AG04450 (cell line): ENCODE data around the gene SPP1. TPM values are rescaled to one million over a fixed set of nuclear protein-coding genes. Genes with fewer than 3 reads are reported as not detected.
"Not testable (repeated sequence)": the region's sequence is repeated elsewhere in the genome, so short reads cannot be mapped to it uniquely, and the experiment has no call there.

Experiments used
- CTCF ChIA-PET: fragments of 300-600, 350-600 bp; formaldehyde crosslinking; extraction: SDS; loops from one replicate; lab custom pipeline; 2022; ENCODE audit warnings: antibody characterized with exemption, inconsistent platforms; lab: Charles Lee
- POLR2A ChIA-PET: fragments of 350-600 bp; formaldehyde crosslinking; extraction: SDS; loops from one replicate; lab custom pipeline; 2021; ENCODE audit warnings: antibody characterized with exemption, inconsistent platforms; lab: Yijun Ruan, JAX
- DNase-seq: peaks from one replicate; pipeline ENCODE4 v3.0.0-alpha.2; 2011; ENCODE audit warnings: low read depth, low spot score
- H3K27ac ChIP-seq: one replicate; pipeline ENCODE4 v1.5.1; 2012; ENCODE audit warnings: low read depth, low read length, control low read depth
- H3K27me3 ChIP-seq: one replicate; pipeline ENCODE4 v1.6.0; 2012; ENCODE audit warnings: low read length; ENCODE audit not compliant: control insufficient read depth, insufficient read depth
- H3K4me3 ChIP-seq: 2 replicates; pipeline ENCODE4 v1.5.1; 2011; ENCODE audit warnings: mild to moderate bottlenecking, low read depth, low read length, control low read depth
- H3K9me3 ChIP-seq: 2 replicates; pipeline ENCODE4 v1.5.1; 2012; ENCODE audit warnings: low read length; ENCODE audit not compliant: control insufficient read depth, insufficient read depth
- polyA plus RNA-seq: library from polyadenylated mRNA; depleted of rRNA; stranded (reverse); fragments of >200 nt; gene quantifications from 2 replicates; pipeline ENCODE4 v1.2.3, GENCODE V29; 2011
- TF ChIP-seq, protein P1 (sequence below): IDR thresholded peaks from 2 replicates; pipeline ENCODE4 v1.5.1; 2011; ENCODE audit warnings: low read depth, low read length, control low read depth, inconsistent platforms

The SPP1 gene
- polyA plus RNA-seq, 1 experiment: 0.69 TPM

DNA sequence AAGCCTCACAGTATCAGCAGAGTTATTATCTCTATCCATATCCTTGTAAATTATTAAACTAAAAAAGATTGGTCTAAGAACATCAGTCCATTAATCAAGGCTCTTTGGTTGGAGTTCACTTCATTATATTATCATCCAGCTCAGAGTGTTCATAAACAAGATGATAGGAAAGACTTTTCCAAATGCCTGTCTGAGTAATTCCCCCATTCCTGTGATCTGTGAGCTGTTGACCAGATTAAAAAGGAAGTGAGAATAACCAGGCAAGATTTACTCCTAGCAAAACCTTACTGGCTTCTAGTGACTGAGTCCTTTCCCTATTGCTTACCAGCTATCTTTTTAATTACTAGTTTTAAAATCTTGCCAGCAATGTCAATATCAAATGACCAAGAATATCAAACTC lies 46.8 kb downstream of the SPP1 start:
- TF ChIP-seq, protein P1, sequence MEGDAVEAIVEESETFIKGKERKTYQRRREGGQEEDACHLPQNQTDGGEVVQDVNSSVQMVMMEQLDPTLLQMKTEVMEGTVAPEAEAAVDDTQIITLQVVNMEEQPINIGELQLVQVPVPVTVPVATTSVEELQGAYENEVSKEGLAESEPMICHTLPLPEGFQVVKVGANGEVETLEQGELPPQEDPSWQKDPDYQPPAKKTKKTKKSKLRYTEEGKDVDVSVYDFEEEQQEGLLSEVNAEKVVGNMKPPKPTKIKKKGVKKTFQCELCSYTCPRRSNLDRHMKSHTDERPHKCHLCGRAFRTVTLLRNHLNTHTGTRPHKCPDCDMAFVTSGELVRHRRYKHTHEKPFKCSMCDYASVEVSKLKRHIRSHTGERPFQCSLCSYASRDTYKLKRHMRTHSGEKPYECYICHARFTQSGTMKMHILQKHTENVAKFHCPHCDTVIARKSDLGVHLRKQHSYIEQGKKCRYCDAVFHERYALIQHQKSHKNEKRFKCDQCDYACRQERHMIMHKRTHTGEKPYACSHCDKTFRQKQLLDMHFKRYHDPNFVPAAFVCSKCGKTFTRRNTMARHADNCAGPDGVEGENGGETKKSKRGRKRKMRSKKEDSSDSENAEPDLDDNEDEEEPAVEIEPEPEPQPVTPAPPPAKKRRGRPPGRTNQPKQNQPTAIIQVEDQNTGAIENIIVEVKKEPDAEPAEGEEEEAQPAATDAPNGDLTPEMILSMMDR: no peak
- CTCF ChIA-PET: interaction anchor here (1.0 to 2.3 kb wide), 4 partner anchors 11 to 169 kb away, joined by 3 to 18 read pairs (median 4); no protein-coding TSS in a partner anchor
- POLR2A ChIA-PET: no interaction called here
- Histone ChIP-seq H3K9me3 (peaks cover 16% of the 10 kb centered on the region), H3K27ac (no peak overlapping the region), H3K4me3 (no peak overlapping the region), H3K27me3 (no peaks in the 10 kb centered on the region)
- DNase-seq: no peak

DNA sequence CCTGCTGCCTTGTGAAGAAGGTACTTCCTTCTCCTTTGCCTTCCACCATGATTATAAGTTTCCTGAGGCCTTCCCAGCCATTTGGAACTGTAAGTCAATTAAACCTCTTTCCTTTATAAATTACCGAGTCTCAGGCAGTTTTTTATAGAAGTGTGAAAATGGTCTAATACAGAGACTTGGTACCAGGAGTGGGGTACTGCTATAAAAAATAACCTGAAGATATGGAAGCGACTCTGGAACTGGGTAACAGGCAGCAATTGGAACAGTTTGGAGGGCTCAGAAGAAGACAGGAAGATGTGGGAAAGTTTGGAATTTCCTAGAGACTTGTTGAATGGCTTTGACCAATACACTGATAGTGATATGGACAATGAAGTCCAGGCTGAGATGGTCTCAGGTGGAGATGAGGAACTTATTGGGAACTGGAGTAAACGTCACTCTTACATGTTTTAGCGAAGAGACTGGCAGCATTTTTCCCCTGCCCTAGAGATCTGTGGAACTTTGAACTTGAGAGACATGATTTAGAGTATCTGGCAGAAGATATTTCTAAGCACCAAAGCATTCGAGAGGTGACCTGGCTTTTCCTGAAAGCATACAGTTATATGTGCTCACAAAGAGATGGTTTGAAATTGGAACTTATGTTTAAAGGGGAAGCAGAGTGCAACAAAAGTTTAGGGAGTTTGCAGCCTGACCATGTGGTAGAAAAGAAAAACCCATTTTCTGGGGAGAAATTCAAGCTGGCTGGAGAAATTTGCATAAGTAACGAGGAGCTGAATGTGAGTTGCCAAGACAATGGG lies 50.6 kb downstream of the SPP1 start:
- H3K27me3 ChIP-seq, POLR2A ChIA-PET, H3K4me3 ChIP-seq, DNase-seq, H3K27ac ChIP-seq, CTCF ChIA-PET: not testable (repeated sequence)
- H3K9me3 ChIP-seq: peaks cover 16% of the 10 kb centered on the region

DNA sequence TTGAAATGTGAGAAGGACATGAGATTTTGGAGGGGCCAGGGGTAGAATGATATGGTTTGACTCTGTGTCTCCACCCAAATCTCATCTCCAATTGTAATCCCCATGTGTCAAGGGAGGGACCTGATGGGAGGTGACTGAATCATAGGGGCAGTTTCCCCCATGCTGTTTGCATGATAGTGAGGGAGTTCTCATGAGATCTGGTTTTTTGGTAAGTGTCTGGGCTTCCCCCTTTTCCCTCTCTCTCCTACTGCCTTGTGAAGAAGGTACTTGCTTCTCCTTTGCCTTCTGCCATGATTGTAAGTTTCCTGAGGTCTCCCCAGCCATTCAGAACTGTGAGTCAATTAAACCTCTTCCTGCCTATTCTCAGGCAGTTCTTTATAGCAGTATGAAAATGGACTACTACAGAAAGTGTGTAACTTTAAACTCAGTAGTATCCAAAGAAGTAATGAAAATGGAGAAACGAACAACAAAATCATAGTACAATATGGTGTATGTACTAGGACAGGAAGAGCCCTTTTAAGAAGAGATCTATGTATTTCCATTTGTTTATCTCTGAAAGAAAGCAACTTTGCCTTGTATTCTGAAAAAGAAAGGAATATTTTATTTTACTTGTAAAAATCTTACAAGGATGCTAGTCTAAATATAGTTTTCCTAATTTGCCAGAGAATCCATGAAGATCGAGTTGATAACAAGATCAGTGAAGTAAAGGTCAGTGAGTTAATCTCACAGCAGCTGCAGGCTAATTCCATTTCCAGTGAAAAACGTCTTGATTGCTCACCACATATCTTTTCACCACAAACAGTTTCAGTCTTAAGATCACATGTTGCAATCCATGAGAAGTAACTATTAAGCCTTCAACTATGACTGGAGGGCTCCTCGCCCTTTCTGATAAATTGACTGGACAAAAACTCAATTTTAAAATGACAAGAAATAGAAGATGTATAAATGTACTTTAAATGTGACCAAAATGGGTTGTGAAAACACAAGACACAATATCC lies 52.4 kb downstream of the SPP1 start:
- TF ChIP-seq, protein P1: no peak
- H3K4me3 ChIP-seq: no peak overlapping the region
- CTCF ChIA-PET: interaction anchor here (0.9 kb wide), 1 partner anchor 191 kb away, joined by 3 read pairs; no protein-coding TSS in a partner anchor
- H3K27ac ChIP-seq: peak overlapping the region; percentile 71
- peak; percentile 73 for DNase-seq
- no peaks in the 10 kb centered on the region for H3K27me3 ChIP-seq
- POLR2A ChIA-PET: no interaction called here
- peaks cover 16% of the 10 kb centered on the region for H3K9me3 ChIP-seq

DNA sequence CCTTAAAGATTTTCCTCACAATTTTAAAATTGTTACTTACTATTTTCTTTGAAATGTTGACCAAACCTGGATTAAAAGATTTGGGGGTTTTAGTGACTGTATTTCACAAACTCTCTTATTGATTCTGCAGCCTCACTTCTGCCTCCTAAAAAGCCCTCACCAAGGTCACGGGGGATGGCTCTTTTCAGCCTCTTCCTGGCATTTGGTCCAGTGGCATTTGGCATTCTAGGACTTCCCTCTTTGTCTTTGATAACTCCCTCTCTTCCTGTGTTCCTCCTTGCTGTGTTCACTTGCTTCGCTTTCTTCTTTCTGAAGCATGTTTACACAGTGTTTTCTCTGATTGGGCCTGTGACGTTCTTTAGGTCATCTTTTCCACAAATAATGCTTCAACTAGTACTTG lies 53.4 kb downstream of the SPP1 start:
- ChIA-PET POLR2A (no interaction called here), CTCF (interaction anchor here (0.6 to 0.7 kb wide), 2 partner anchors 16 to 189 kb away, joined by 3 read pairs; no protein-coding TSS in a partner anchor)
- Histone ChIP-seq H3K27ac (no peak overlapping the region), H3K4me3 (no peak overlapping the region), H3K27me3 (no peaks in the 10 kb centered on the region), H3K9me3 (peaks cover 16% of the 10 kb centered on the region)
- DNase-seq: no peak
- TF ChIP-seq, protein P1: no peak

DNA sequence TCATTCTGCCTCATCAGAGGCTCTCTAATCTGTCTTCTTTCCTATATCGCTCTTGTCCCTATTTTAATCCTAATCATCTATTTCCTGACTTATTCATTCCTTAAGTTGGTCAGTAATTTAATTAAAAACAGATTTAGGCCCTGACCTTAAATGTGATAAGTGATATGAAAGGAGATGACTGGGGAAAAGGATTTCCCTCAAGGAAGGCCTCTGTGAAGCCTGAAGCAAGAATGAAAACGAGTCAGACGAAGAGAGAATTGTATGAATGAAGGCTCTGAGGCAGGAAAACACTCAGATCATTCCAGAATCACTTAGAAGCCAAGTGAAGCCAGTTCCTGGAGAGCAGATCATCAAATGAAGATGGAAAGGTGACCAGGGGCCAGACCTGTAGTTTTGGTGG lies 54.0 kb downstream of the SPP1 start:
- DNase-seq: no peak

More for the DNA sequence above, 54.0 kb downstream of the SPP1 start:
- Histone ChIP-seq H3K27me3 (no peaks in the 10 kb centered on the region), H3K4me3 (no peak overlapping the region), H3K27ac (no peak overlapping the region), H3K9me3 (peaks cover 16% of the 10 kb centered on the region)
- POLR2A ChIA-PET: no interaction called here
- TF ChIP-seq, protein P1: no peak
- CTCF ChIA-PET: interaction anchor here (0.7 to 4.1 kb wide), 2 partner anchors 180 to 190 kb away, joined by 3 to 139 read pairs; no protein-coding TSS in a partner anchor
